Activated CD4-positive, alpha-beta T cell treated with anti-CD3 and anti-CD28 coated beads, Interleukin-2, amount 10 ng/mL, durations not matched to agents 7 days and 5 days (primary cell): ENCODE results near the gene DENND2C. TPM values are rescaled to one million over a fixed set of nuclear protein-coding genes. Genes with fewer than 3 reads are reported as not detected.

ENCODE experiments used
- CTCF ChIA-PET: fragments of 350-600 bp; sonication (Branson Sonifier 250); formaldehyde crosslinking; loops from one replicate; lab custom pipeline; 2021; ENCODE audit warnings: antibody characterized with exemption; lab: Charles Lee
- POLR2A ChIA-PET: fragments of 350-600 bp; sonication (Branson Sonifier 250); formaldehyde crosslinking; loops from one replicate; lab custom pipeline; 2021; ENCODE audit warnings: antibody characterized with exemption; lab: Charles Lee
- DNase-seq: peaks from one replicate; pipeline ENCODE4 v3.0.0-alpha.2; 2020
- H3K27ac Mint-ChIP-seq: one replicate; pipeline ENCODE4 v1.8.0; 2021; ENCODE audit warnings: mild to moderate bottlenecking, moderate library complexity, mixed read lengths
- H3K27me3 Mint-ChIP-seq: one replicate; pipeline ENCODE4 v1.8.0; 2021; ENCODE audit warnings: mixed read lengths
- H3K36me3 Mint-ChIP-seq: one replicate; pipeline ENCODE4 v1.8.0; 2021; ENCODE audit warnings: low read depth, mixed read lengths
- H3K4me1 Mint-ChIP-seq: one replicate; pipeline ENCODE4 v1.8.0; 2021; ENCODE audit warnings: mixed read lengths
- H3K4me3 Mint-ChIP-seq: one replicate; pipeline ENCODE4 v1.8.0; 2021; ENCODE audit warnings: mild to moderate bottlenecking, moderate library complexity, mixed read lengths
- H3K9me3 Mint-ChIP-seq: one replicate; pipeline ENCODE4 v1.8.0; 2021; ENCODE audit warnings: mixed read lengths
- total RNA-seq, 2 experiments: library from RNA; stranded (reverse); gene quantifications; one replicate each; pipeline ENCODE4 v1.2.3, GENCODE V29; 2021

Gene DENND2C
- total RNA-seq, 2 experiments from 2014 or later, result 0.12 to 0.15 TPM

DNA sequence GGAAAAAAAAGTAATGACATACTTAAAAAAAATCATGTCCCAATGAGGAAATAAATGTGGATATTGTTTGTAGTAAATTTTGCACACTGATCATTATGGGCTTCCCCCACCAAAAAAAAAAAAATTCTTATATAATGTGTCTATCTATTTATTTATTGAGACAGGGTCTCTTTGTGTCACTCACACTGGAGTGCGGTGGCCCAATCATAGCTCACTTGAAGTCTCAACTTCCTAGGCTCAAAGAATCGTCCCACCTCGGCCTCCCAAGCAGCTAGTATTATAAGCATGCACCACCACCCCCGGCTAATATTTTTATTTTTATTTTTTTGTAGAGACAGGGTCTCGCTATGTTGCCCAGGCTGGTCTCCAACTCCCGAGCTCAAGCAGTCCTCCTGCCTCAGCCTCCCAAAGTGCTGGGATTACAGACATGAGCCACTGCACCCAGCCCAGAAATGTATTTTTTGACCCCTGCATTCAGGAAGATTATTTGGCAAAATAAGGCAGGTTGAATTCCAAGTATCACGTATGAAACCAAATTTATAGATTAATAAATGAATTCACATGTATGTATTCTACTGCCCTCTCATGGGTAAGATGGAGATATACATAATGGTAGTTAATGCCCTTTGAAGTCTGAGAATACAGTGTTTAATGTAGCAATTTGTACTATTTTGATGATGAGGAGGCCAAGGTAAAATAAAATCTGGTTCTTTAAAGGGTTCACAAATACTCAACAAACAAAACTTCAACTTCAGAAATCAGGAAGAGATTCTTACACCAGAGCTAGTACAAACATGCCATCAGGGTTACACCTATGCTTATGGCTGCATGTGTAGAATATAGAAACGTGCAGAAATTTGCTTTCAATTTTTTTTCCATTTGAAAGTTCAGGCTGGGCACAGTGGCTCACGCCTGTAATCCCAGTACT, 1.4 kb upstream of the DENND2C start:
- H3K27ac Mint-ChIP-seq, result no peak overlapping the region
- no peaks in the 10 kb centered on the region for H3K9me3 Mint-ChIP-seq
- ChIA-PET CTCF (interaction anchor here (1.5 to 1.6 kb wide), 2 partner anchors 211 to 324 kb away, joined by 3 to 5 read pairs; no protein-coding TSS in a partner anchor), POLR2A (interaction anchor here (0.7 kb wide), 1 partner anchor 1795 kb away, joined by 3 read pairs; no protein-coding TSS in a partner anchor)
- no peaks in the 10 kb centered on the region for H3K36me3 Mint-ChIP-seq
- DNase-seq, result no peak
- H3K27me3 Mint-ChIP-seq, result peaks cover 27% of the 10 kb centered on the region
- H3K4me1 Mint-ChIP-seq, result peaks cover 11% of the 10 kb centered on the region
- H3K4me3 Mint-ChIP-seq, result no peak overlapping the region

DNA sequence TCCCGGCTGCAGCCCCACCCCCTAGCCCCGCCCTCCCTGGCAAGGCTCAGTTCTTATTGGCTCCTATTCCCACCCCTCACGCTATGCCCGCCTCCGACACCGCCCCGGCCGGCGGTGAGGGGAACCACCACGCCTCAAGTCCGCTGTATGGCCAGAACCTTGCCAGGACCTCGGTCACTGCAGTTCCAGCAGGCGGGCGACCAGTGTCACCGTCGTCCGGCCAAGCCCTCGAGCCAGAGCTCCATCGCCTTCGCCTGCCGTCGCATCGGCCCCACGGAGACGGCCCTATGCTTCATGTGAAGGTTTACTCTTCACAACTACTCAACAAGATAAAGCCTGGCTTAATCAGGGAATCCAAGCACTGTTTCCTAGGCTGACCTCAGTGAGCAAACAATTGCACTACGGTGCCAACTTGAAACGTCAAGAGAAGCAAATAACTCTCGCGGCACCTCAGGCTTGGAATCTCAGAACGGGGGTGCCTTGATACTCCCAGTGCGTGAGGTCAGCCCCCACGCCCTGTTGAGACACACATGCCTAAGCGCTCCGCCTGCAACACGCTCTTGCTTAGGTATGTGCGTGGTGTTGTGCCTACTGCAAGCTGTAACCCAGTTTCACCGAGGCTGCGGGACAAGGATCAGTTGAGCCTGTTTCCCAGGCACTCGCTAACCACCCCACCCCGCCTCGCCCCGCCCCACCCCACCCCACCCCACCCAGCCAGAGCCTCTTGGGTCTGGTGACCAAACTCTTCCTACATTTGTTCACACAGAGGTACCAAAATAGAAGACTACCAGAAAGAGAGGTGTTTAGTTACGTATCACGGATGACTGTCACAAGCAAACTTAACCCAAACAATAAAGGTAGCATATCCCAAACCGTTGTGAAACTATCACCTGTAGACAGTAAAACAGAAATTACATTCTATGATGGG, 498 bp upstream of the DENND2C start:
- ChIA-PET POLR2A (no interaction called here), CTCF (interaction anchor here (1.3 to 1.6 kb wide), 3 partner anchors 40 to 323 kb away, joined by 4 to 5 read pairs (median 4); no protein-coding TSS in a partner anchor)
- no peaks in the 10 kb centered on the region for H3K9me3 Mint-ChIP-seq
- peaks cover 11% of the 10 kb centered on the region for H3K4me1 Mint-ChIP-seq
- no peaks in the 10 kb centered on the region for H3K36me3 Mint-ChIP-seq
- H3K27ac Mint-ChIP-seq, result peak overlapping the region; percentile 85
- peak; percentile 87 for DNase-seq
- peaks cover 31% of the 10 kb centered on the region for H3K27me3 Mint-ChIP-seq
- peak overlapping the region; percentile 94 for H3K4me3 Mint-ChIP-seq

DNA sequence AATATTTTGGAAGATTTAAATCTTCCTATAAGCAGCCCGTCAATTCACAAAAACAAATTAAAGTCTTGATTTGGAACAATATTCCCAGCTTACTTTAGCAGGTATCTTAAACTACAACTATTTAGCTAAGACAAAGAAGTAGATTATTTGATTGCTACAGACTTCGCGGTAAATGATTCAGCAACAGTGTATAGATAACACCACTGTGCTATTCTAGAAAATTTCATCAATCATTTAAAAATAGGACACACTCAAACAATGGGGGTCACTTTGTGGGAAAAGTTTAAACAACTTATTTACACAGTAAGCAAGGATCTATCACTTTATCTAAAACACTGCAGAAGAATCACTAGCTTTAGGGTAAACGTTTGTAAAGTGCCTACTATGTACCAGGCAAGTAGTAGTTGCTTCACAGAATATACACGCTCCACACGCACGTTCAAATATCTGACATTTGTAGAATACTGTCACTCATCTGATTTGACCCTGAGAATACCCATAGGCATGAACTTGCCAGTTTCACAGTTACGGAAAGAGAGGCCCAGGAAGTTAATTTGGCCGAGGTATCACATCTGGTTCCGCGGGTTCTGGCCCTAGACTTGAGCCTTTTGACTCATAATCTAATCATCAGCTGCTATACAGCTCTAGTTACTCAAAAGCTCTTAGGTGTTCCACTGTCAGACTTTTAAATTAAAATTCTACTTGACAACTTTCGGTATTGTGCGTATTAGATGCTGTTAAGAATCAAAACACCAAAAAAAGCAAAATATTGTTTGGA, 876 bp downstream of the DENND2C start:
- CTCF ChIA-PET, result interaction anchor here (1.3 kb wide), 2 partner anchors 39 to 322 kb away, joined by 4 read pairs; no protein-coding TSS in a partner anchor
- peaks cover 23% of the 10 kb centered on the region for H3K27me3 Mint-ChIP-seq
- no peaks in the 10 kb centered on the region for H3K36me3 Mint-ChIP-seq
- H3K9me3 Mint-ChIP-seq, result no peaks in the 10 kb centered on the region
- peak overlapping the region; percentile 94 for H3K4me3 Mint-ChIP-seq
- POLR2A ChIA-PET, result interaction anchor here (0.7 kb wide), 1 partner anchor 200 kb away, joined by 3 read pairs; no protein-coding TSS in a partner anchor
- peaks cover 11% of the 10 kb centered on the region for H3K4me1 Mint-ChIP-seq
- no peak for DNase-seq
- H3K27ac Mint-ChIP-seq, result peak overlapping the region; percentile 27

DNA sequence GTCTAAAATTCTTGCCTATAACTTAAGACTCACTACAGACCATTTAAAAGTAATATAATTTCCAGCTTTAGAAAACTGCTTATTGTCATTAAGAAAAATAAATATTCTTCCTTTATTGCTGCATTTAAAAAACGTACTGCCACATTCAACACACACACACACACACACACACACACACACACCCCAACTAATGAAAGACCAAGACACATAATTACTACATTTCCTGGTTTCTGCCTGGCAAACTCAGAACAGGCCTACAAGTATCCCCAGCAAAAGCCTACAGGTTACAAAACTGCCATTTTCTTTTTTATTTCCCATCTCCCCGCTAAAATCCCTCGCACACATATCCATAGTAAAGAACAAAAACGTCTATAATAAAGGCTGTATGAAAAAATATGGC, 1.5 kb downstream of the DENND2C start:
- H3K4me1 Mint-ChIP-seq, result peaks cover 11% of the 10 kb centered on the region
- no peaks in the 10 kb centered on the region for H3K9me3 Mint-ChIP-seq
- no peak overlapping the region for H3K27ac Mint-ChIP-seq
- DNase-seq, result no peak
- no peak overlapping the region for H3K4me3 Mint-ChIP-seq
- peaks cover 22% of the 10 kb centered on the region for H3K27me3 Mint-ChIP-seq
- ChIA-PET CTCF (interaction anchor here (0.6 to 1.3 kb wide), 2 partner anchors 90 to 94 kb away, joined by 3 to 4 read pairs; no protein-coding TSS in a partner anchor), POLR2A (no interaction called here)
- H3K36me3 Mint-ChIP-seq, result no peaks in the 10 kb centered on the region

DNA sequence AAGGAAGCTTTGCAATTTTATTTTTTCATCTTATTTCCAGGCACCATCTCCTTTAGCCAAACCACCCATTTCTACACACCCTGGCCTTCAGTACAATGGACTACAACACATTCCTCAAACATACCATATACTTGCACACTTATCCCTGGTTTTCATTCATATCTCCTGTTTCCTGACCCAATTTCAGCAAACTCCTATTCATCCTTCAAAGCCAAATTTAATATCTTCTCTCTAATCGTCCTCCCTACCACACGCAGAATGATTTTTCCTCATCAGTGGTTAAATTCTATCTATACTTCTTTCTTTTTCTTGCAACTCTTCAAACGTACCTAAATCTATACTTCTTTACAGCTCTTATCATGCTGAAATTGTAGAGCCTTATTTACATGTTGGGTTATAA, 2.9 kb downstream of the DENND2C start:
- ChIA-PET POLR2A (no interaction called here), CTCF (interaction anchor here (1.3 kb wide), 1 partner anchor 88 kb away, joined by 4 read pairs; no protein-coding TSS in a partner anchor)
- no peak overlapping the region for H3K4me3 Mint-ChIP-seq
- H3K4me1 Mint-ChIP-seq, result peaks cover 11% of the 10 kb centered on the region
- H3K27me3 Mint-ChIP-seq, result peaks cover 19% of the 10 kb centered on the region
- H3K36me3 Mint-ChIP-seq, result no peaks in the 10 kb centered on the region
- H3K9me3 Mint-ChIP-seq, result no peaks in the 10 kb centered on the region
- no peak for DNase-seq
- H3K27ac Mint-ChIP-seq, result no peak overlapping the region

DNA sequence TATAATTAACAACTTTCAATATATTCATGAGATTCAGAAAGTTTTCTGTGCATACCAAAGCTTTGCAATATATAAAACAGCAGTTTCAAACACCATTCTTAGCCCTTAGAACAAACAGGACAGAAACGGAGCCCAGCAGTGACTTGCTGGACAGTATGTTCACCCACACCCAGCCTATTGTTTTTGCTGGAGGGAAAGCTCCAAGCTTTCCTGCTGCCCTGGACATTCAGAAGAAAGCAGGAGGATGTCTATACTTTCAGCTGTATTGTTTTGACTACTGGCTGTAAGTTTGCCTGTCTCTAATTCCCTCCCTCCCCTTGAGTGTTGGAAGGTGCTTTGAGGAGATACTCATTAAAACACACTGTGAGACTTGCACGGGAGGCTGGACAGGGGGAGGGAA, 9.6 kb downstream of the DENND2C start:
- CTCF ChIA-PET, result no interaction called here
- POLR2A ChIA-PET, result no interaction called here
- no peak overlapping the region for H3K4me3 Mint-ChIP-seq

DNA sequence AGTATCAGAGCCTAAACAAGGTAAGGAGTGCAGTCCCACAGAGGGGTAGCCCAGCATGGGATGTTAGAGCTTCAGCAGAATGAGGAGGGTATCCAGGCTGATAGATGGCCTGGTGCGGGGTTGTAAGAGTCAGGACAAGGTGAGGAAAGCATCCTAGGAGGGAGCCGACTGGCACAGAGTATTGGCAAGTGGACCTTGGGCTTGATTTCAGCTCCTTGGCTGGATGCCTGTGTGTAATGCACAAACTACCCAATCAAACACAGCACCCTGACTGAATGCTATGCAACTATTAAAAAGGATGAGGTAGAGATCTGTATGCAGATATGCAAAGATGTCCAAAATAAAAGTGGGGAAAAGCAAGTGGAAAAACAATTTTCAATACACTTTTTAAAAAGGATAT, 18.0 kb downstream of the DENND2C start:
- no peak for DNase-seq
- H3K27ac Mint-ChIP-seq, result no peak overlapping the region
- no peaks in the 10 kb centered on the region for H3K27me3 Mint-ChIP-seq
- no peaks in the 10 kb centered on the region for H3K4me1 Mint-ChIP-seq
- no peaks in the 10 kb centered on the region for H3K36me3 Mint-ChIP-seq
- no peaks in the 10 kb centered on the region for H3K9me3 Mint-ChIP-seq
- CTCF ChIA-PET, result interaction anchor here (1.2 kb wide), 1 partner anchor 12 kb away, joined by 3 read pairs; no protein-coding TSS in a partner anchor
- POLR2A ChIA-PET, result no interaction called here
- no peak overlapping the region for H3K4me3 Mint-ChIP-seq

More for the DNA sequence above, 9.6 kb downstream of the DENND2C start:
- H3K4me1 Mint-ChIP-seq, result no peaks in the 10 kb centered on the region
- H3K9me3 Mint-ChIP-seq, result no peaks in the 10 kb centered on the region
- H3K27ac Mint-ChIP-seq, result no peak overlapping the region
- no peak for DNase-seq
- H3K36me3 Mint-ChIP-seq, result no peaks in the 10 kb centered on the region
- peaks cover 19% of the 10 kb centered on the region for H3K27me3 Mint-ChIP-seq

DNA sequence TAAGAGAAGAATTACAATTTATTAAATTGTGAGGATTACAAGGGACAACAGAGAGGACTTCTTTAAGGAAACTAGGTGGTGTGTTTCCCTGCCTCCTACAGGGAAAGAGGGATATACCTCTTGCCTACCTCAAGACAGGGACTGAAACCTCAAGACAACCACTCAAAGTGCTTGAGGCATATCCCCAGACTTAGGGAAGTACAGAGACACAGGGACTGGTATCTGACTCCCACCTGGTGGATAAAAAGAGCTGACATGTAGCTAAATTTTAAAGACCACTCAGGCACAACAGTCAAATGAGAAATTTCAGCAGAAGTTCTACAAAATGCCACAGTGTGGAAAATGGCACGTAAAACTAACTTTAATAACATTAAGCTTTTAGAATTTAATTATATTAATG, 21.3 kb downstream of the DENND2C start:
- ChIA-PET CTCF (interaction anchor here (0.7 kb wide), 1 partner anchor 209 kb away, joined by 3 read pairs; no protein-coding TSS in a partner anchor), POLR2A (no interaction called here)
- no peaks in the 10 kb centered on the region for H3K4me1 Mint-ChIP-seq
- H3K4me3 Mint-ChIP-seq, result no peak overlapping the region
- no peak for DNase-seq
- peaks cover 3% of the 10 kb centered on the region for H3K27me3 Mint-ChIP-seq
- no peaks in the 10 kb centered on the region for H3K36me3 Mint-ChIP-seq
- H3K9me3 Mint-ChIP-seq, result no peaks in the 10 kb centered on the region
- H3K27ac Mint-ChIP-seq, result no peak overlapping the region

DNA sequence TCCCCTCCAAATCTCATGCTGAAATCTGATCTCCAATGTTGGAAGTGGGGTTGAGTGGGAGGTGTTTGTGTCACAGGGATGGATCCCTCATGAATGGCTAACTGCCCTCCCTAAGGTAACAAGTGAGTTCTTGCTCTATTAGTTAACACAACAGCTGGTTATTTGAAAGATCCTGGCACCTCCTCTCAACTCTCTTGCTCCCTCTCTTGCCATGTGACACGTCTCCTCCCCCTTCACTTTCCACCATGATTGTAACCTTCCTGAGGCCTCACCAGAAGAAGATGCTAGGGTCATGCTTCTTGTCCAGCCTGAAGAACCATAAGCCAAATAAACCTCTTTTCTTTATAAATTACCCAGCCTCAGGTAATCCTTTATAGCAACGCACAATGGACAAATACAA, 28.5 kb downstream of the DENND2C start:
- Mint-ChIP-seq H3K27me3 (peaks cover 8% of the 10 kb centered on the region), H3K27ac (no peak overlapping the region), H3K4me1 (no peaks in the 10 kb centered on the region), H3K36me3 (no peaks in the 10 kb centered on the region), H3K9me3 (no peaks in the 10 kb centered on the region), H3K4me3 (no peak overlapping the region)
- ChIA-PET POLR2A (no interaction called here), CTCF (interaction anchor here (0.7 to 1.1 kb wide), 3 partner anchors 24 to 210 kb away, joined by 3 read pairs; no protein-coding TSS in a partner anchor)
- DNase-seq, result no peak

DNA sequence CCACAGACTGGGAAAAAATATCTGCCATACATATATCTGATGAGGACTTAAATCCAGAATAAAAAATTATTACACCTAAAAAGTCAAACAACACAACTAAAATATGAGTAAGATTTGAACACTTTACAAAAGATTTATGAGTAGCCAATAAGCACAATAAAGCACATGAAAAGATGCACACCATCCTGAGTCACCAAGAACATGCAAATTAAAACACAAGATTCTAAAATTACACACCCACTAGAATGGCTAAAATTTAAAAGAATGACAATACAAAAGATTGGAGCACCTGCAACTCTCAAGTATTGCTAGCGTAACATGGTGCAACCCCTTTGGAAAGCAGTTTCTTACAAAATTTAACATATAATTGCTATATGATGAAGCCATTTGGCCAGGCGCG, 30.9 kb downstream of the DENND2C start:
- POLR2A ChIA-PET, result no interaction called here
- Mint-ChIP-seq H3K27ac (no peak overlapping the region), H3K27me3 (peaks cover 7% of the 10 kb centered on the region), H3K9me3 (no peaks in the 10 kb centered on the region), H3K36me3 (no peaks in the 10 kb centered on the region), H3K4me3 (no peak overlapping the region), H3K4me1 (no peaks in the 10 kb centered on the region)
- DNase-seq, result no peak
- CTCF ChIA-PET, result interaction anchor here (0.6 kb wide), 1 partner anchor 364 kb away, joined by 5 read pairs; no protein-coding TSS in a partner anchor

DNA sequence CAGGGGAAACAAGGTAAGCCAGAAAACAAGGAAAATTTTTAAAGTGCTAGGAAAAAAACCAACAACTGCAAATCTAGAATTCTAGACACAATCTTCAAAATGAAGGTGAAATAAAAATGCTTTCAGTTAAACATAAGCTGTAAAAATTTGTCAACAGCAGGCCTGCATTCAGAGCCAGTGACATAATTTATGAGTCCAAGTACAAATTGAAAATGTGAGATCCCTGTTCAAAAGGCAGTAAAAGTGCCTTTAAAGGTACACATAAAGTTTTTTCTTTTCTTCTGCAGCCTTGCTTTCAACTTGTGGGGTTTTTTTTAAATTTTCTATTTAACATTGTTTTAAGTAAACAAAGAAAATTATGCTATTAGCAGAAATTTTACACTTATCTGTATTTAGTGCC, 37.4 kb downstream of the DENND2C start:
- H3K9me3 Mint-ChIP-seq, result no peaks in the 10 kb centered on the region
- CTCF ChIA-PET, result interaction anchor here (0.6 kb wide), 1 partner anchor 1022 kb away, joined by 3 read pairs; no protein-coding TSS in a partner anchor
- peaks cover 9% of the 10 kb centered on the region for H3K27me3 Mint-ChIP-seq
- H3K36me3 Mint-ChIP-seq, result no peaks in the 10 kb centered on the region
- H3K4me3 Mint-ChIP-seq, result no peak overlapping the region
- POLR2A ChIA-PET, result no interaction called here
- no peak for DNase-seq
- no peak overlapping the region for H3K27ac Mint-ChIP-seq
- no peaks in the 10 kb centered on the region for H3K4me1 Mint-ChIP-seq
